T-helper 1 cell treated with Interleukin-12 subunit alpha and Interleukin-12 subunit beta and Interleukin-4 antibody, amounts not matched to agents 30 μg/mL and 1 μg/mL, for 36 hours (primary cell): ENCODE results near the gene SYCP2.

Experiments used
- H3K27ac Mint-ChIP-seq: one replicate; pipeline ENCODE4 v1.8.0; 2021; ENCODE audit warnings: mild to moderate bottlenecking, mixed read lengths
- H3K27me3 Mint-ChIP-seq: one replicate; pipeline ENCODE4 v1.8.0; 2021; ENCODE audit warnings: low read depth, mixed read lengths
- H3K36me3 Mint-ChIP-seq: one replicate; pipeline ENCODE4 v1.8.0; 2021; ENCODE audit warnings: low read depth, mixed read lengths
- H3K4me1 Mint-ChIP-seq: one replicate; pipeline ENCODE4 v1.8.0; 2021; ENCODE audit warnings: low read depth, mixed read lengths
- H3K4me3 Mint-ChIP-seq: one replicate; pipeline ENCODE4 v1.8.0; 2021; ENCODE audit warnings: mild to moderate bottlenecking, moderate library complexity, mixed read lengths
- H3K9me3 Mint-ChIP-seq: one replicate; pipeline ENCODE4 v1.8.0; 2021; ENCODE audit warnings: mixed read lengths

SYCP2 gene

GRCh38 chr20:59936409-59936808, 3.0 kb upstream of the SYCP2 start:
- no peaks in the 10 kb centered on the region for H3K27me3 Mint-ChIP-seq
- no peak overlapping the region for H3K27ac Mint-ChIP-seq
- H3K9me3 Mint-ChIP-seq = no peaks in the 10 kb centered on the region
- peaks cover 17% of the 10 kb centered on the region for H3K36me3 Mint-ChIP-seq
- H3K4me1 Mint-ChIP-seq = peaks cover 30% of the 10 kb centered on the region
- H3K4me3 Mint-ChIP-seq = no peak overlapping the region

DNA sequence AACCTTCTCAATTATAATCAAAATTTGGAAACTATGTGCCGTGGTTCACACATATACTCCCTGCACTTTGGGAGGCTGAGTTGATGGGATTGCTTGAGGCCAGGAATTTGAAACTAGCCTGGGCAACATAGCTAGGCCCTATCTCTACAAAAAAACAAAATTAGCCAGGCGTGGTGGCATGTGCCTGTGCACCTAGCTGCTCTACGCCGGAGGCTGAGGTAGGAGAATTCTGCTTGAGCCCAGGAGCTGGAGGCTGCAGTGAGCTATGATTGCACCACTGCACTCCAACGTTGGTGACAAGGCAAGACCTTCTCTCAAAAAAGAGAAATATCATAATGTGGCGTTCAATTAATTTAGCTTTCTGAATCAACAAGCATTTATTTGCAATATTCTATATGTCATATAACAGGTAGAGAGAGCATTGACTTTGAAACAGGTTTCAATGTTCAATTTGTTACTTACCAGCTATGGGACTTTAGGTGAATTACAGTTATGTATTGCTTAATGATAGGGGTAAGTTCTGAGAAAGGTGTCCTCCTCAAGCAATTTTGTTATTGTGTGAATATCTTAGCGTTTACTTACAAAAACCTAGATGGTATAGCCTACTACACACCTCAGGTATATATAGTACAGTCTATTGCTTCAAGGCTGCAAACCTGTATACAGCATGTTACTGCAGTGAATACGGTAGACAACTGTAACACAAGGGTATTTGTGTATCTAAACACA, 2.2 kb upstream of the SYCP2 start:
- no peaks in the 10 kb centered on the region for H3K9me3 Mint-ChIP-seq
- peaks cover 27% of the 10 kb centered on the region for H3K4me1 Mint-ChIP-seq
- no peak overlapping the region for H3K4me3 Mint-ChIP-seq
- H3K27me3 Mint-ChIP-seq = no peaks in the 10 kb centered on the region
- H3K36me3 Mint-ChIP-seq = peaks cover 17% of the 10 kb centered on the region
- H3K27ac Mint-ChIP-seq = no peak overlapping the region

DNA sequence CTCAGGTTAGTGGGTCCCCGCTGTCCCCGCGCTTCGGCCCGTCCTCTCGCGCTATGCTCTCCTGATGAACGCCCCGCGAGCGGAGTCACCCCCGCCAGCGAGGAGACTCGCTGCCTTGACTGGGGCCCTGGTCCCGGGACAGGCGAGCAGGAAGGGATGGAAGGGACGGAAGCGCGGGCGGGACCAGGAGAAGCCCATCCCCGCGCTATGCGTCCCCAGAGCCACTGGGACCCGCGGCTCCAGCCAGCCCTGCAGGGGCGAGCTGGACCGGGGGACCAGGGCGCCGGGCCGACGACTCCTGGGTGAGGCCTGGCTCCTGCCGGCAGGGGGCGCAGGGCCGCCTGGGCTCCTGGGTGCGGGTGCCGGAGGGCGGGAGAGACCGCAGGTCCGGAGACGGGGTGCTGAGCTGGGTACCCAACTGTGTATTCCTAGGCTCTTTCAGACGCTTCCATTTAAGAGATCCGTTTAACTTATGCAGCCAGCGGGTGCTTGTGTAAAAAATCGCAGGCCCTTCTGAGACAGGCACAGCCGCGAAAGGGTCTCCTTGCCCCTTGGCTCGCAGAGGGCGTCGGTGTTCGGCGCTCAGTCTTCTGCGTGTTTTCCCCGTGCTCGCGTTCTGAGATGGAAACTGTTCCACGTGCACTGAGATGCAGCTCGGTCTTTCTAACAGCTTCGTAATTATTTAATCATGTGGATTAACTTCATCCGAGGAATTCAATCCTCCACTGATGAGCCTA, 580 bp upstream of the SYCP2 start:
- Mint-ChIP-seq H3K9me3 (no peaks in the 10 kb centered on the region), H3K4me3 (peak overlapping the region; percentile 74), H3K4me1 (peaks cover 27% of the 10 kb centered on the region), H3K36me3 (peaks cover 17% of the 10 kb centered on the region), H3K27me3 (no peaks in the 10 kb centered on the region), H3K27ac (no peak overlapping the region)

GRCh38 chr20:59932616-59933295, 681 bp downstream of the SYCP2 start:
- peak overlapping the region; percentile 42 for H3K4me3 Mint-ChIP-seq

DNA sequence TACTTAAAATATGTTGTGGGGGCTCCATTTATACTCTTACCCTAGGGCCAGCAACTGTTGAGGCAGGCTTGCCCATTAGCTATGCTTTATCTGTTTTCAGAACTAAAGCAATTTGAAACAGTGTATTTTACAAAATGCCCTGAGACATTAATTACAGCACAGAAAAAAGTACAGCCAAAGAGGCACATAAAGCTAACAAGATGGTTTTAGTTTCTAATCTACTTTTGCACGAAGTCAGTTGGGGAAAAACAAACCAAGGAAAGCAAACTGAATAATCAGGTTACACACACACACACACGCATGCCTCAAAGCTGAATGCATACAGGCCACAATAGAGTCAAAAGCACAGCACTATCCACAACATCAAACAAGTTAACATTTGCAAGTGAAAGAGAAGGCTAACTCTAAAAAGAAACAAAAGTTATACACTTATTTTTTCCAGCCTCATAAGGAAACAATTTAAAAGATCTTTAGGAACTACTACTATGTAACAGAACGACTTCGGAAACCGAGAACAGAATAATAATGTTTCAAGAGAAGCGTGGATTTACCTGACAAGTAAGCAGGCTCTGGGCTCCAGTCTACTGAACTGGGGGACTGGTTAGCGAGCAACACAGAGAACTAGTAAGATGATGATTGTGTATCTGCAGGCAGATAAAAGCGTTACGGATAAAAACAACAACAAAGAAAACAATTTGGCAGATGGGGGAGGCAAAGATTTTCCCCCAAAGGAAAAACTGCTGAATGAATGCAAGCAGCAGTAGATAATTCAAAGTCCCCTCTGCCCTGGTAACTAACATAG, 1.7 kb downstream of the SYCP2 start:
- Mint-ChIP-seq H3K27me3 (no peaks in the 10 kb centered on the region), H3K36me3 (peaks cover 7% of the 10 kb centered on the region), H3K27ac (peak overlapping the region; percentile 16), H3K4me1 (peaks cover 11% of the 10 kb centered on the region), H3K9me3 (no peaks in the 10 kb centered on the region), H3K4me3 (peak overlapping the region; percentile 49)

More at GRCh38 chr20:59932616-59933295, 681 bp downstream of the SYCP2 start:
- H3K27ac Mint-ChIP-seq = no peak overlapping the region
- no peaks in the 10 kb centered on the region for H3K27me3 Mint-ChIP-seq
- peaks cover 7% of the 10 kb centered on the region for H3K36me3 Mint-ChIP-seq
- H3K9me3 Mint-ChIP-seq = no peaks in the 10 kb centered on the region
- H3K4me1 Mint-ChIP-seq = peaks cover 16% of the 10 kb centered on the region

DNA sequence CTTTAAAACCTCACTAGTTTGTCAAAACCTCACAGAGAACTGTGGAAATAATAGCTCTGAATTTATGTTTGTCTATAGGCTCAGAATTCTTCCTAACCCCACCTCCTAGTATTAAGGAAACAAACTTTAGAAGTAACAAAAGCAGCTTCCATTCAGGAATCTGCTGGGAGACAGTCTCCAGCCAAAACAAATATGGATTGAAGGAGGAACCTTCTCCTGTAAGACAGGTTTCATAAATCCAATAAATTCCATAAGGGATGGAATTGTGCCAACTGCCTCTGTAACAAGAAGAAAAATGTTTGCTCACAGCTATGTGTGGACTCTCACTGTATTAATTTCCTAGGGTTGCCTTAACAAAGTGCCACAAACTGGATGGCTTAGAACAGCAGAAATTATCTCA, 7.5 kb downstream of the SYCP2 start:
- H3K27ac Mint-ChIP-seq = no peak overlapping the region
- no peak overlapping the region for H3K4me3 Mint-ChIP-seq
- no peaks in the 10 kb centered on the region for H3K4me1 Mint-ChIP-seq
- H3K27me3 Mint-ChIP-seq = peaks cover 31% of the 10 kb centered on the region
- H3K9me3 Mint-ChIP-seq = no peaks in the 10 kb centered on the region
- no peaks in the 10 kb centered on the region for H3K36me3 Mint-ChIP-seq

- H3K4me1 Mint-ChIP-seq = no peaks in the 10 kb centered on the region
- no peak overlapping the region for H3K27ac Mint-ChIP-seq
- no peaks in the 10 kb centered on the region for H3K9me3 Mint-ChIP-seq
- H3K36me3 Mint-ChIP-seq = no peaks in the 10 kb centered on the region
- no peak overlapping the region for H3K4me3 Mint-ChIP-seq
- H3K27me3 Mint-ChIP-seq = peaks cover 31% of the 10 kb centered on the region
Observed at GRCh38 chr20:59925359-59925758, 8.1 kb downstream of the SYCP2 start.

- Mint-ChIP-seq H3K4me3 (no peak overlapping the region), H3K36me3 (no peaks in the 10 kb centered on the region), H3K9me3 (no peaks in the 10 kb centered on the region), H3K27me3 (peaks cover 31% of the 10 kb centered on the region), H3K4me1 (no peaks in the 10 kb centered on the region), H3K27ac (no peak overlapping the region)
Observed at GRCh38 chr20:59923514-59923913, 9.9 kb downstream of the SYCP2 start.

- H3K27ac Mint-ChIP-seq = no peak overlapping the region
- H3K4me1 Mint-ChIP-seq = no peaks in the 10 kb centered on the region
- no peaks in the 10 kb centered on the region for H3K36me3 Mint-ChIP-seq
- H3K9me3 Mint-ChIP-seq = no peaks in the 10 kb centered on the region
- H3K27me3 Mint-ChIP-seq = peaks cover 28% of the 10 kb centered on the region
- H3K4me3 Mint-ChIP-seq = no peak overlapping the region
Observed at GRCh38 chr20:59920944-59921343, 12.5 kb downstream of the SYCP2 start.

DNA sequence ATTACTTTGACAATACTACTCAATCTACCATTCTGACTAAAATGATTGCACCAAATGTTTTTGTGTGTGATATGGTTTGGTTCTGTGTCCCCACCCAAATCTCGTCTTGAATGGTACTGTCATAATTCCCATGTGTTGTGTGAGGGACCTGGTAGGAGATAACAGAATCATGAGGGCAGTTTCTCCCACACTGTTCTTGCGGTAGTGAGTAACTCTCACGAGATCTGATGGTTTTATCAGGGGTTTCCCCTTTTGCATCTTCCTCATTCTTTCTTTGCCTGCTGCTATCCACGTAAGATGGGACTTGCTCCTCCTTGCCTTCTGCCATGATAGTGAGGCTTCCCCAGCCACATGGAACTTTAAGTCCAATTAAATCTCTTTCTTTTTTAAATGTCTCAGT, 20.8 kb downstream of the SYCP2 start:
- Mint-ChIP-seq H3K36me3 (no peaks in the 10 kb centered on the region), H3K9me3 (no peaks in the 10 kb centered on the region), H3K4me3 (no peak overlapping the region), H3K27ac (no peak overlapping the region), H3K4me1 (no peaks in the 10 kb centered on the region), H3K27me3 (peaks cover 6% of the 10 kb centered on the region)

- Mint-ChIP-seq H3K36me3 (no peaks in the 10 kb centered on the region), H3K27me3 (peaks cover 6% of the 10 kb centered on the region), H3K9me3 (no peaks in the 10 kb centered on the region)
Observed at GRCh38 chr20:59911041-59911440, 22.4 kb downstream of the SYCP2 start.

GRCh38 chr20:59908855-59909254, 24.6 kb downstream of the SYCP2 start:
- Mint-ChIP-seq H3K27ac (no peak overlapping the region), H3K36me3 (no peaks in the 10 kb centered on the region), H3K9me3 (no peaks in the 10 kb centered on the region), H3K4me3 (no peak overlapping the region), H3K4me1 (no peaks in the 10 kb centered on the region), H3K27me3 (peaks cover 11% of the 10 kb centered on the region)

More at GRCh38 chr20:59911041-59911440, 22.4 kb downstream of the SYCP2 start:
- Mint-ChIP-seq H3K4me1 (no peaks in the 10 kb centered on the region), H3K4me3 (no peak overlapping the region), H3K27ac (no peak overlapping the region)

DNA sequence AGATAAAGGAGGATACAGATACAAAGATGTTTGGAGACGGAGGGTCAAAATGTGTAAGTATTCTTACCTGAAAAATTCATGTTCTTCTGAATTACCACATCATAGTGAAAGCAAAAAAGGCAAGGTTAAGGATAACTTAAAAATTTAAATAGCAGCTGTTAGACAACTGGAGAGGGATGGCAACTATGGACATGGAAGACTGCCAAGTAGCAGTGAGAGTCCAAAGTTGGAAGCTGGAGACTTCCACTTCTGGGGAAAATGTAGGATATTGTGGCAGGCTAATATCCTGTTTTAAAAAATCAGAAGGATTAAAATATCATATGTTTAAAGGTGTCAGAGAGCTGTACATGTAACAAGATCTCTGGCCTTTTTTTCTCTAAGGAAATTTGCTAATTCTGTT, 29.8 kb downstream of the SYCP2 start:
- Mint-ChIP-seq H3K36me3 (no peaks in the 10 kb centered on the region), H3K4me1 (no peaks in the 10 kb centered on the region), H3K27me3 (peaks cover 13% of the 10 kb centered on the region), H3K9me3 (no peaks in the 10 kb centered on the region), H3K27ac (no peak overlapping the region), H3K4me3 (no peak overlapping the region)

DNA sequence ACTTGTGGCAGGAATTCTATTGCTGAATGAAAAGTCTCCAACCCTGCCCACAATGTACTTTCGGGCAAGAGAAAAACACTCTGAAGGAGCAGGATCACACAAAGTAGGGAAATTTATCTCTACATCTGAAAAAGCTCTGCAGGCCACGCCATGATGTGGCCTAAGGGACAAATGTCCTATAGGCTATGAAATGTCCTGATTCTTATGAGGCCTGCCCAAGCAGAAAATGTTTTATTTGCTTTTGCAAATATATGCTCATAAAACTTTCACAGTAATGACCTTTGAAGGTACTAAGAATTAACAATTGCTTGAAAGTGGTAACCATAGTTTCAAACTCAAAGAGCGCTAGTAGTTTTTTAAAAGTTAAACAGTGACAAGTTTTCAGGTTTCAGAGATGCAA, 31.0 kb downstream of the SYCP2 start:
- Mint-ChIP-seq H3K4me1 (no peaks in the 10 kb centered on the region), H3K27me3 (peaks cover 13% of the 10 kb centered on the region), H3K9me3 (no peaks in the 10 kb centered on the region), H3K36me3 (no peaks in the 10 kb centered on the region), H3K4me3 (no peak overlapping the region), H3K27ac (no peak overlapping the region)
